Stimulated activated naive CD8-positive, alpha-beta T cell treated with anti-CD3 and anti-CD28 coated beads, Interleukin-15, Interleukin-2, amounts not matched to agents 100 U/mL and 50 U/mL, for 24 hours (primary cell): ENCODE results near the gene SLC26A1.
"Not testable (repeated sequence)": the region's sequence is repeated elsewhere in the genome, so short reads cannot be mapped to it uniquely, and the experiment has no call there.

ENCODE experiments used
- ATAC-seq: fragments of 150-1000 bp; cut with Tn5 transposase; one replicate; pipeline ENCODE4 v1.10.0; 2021
- DNase-seq: peaks from one replicate; pipeline ENCODE4 v3.0.0; 2021

The SLC26A1 gene

GRCh38 chr4:954211-955020, 38.8 kb downstream of the SLC26A1 start:
- ATAC-seq (no peak), DNase-seq (no peak)

GRCh38 chr4:953574-953915, 39.7 kb downstream of the SLC26A1 start:
- DNase-seq, result no peak
- ATAC-seq, result no peak

GRCh38 chr4:952881-953573, 40.2 kb downstream of the SLC26A1 start:
- no peak for ATAC-seq
- no peak for DNase-seq

- no peak for DNase-seq
- ATAC-seq, result no peak
These were observed 41.4 kb downstream of the SLC26A1 start for GRCh38 chr4:951594-952468.

GRCh38 chr4:951186-951585, 42.0 kb downstream of the SLC26A1 start:
- ATAC-seq (no peak), DNase-seq (no peak)

DNA sequence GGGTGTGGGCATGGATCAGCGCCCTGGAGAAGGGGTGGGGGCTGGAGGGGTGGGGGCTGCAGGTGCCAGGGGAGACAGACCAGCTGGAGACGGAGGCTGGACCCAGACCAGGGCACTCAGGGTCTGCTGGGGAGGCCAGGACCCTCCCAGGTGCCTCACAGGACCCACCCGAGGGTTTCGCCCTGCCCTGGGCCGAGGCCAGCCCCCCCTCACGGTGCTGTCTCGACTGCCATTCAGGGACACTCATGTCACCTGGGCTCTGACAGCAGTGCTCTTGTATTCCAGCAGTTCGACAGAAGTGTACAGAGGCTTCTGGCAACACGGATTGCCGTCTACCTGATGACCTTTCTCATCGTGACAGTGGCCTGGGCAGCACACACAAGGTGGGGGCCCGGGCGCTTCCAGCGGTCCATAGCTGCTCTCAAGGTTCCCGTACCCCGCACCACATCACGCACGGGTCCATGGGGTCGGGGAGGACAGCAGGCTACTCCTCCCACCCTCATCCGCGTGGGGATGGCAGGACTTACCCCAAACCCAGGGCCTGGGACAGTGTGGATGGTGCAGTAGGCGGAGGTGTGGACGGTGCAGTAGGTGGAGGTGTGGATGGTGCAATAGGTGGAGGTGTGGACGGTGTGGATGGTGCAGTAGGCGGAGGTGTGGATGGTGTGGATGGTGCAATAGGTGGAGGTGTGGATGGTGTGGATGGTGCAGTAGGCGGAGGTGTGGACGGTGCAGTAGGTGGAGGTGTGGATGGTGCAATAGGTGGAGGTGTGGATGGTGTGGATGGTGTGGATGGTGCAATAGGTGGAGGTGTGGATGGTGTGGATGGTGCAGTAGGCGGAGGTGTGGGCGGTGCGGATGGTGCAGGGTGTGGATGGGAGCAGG, 42.8 kb downstream of the SLC26A1 start:
- DNase-seq (no peak), ATAC-seq (no peak)

DNA sequence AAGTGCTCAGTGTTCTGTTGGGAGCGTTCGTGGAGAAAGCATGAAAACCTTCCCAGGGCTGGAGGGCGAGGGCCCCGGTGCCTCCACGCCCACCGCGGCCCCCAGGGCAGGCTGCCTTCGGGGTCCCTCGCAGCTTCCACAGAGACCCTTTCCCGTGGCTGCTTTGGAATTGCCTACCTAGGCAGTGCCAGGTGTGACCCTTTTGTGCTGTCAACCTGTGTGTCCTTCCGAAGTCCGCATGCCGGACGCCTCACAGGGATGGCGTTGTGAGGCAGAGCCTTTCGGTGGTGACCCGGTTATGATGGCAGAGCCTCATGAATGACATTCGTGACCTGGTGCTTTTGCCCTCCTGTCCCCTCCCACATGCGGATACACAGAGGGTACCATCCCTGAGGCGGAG, 43.5 kb downstream of the SLC26A1 start:
- DNase-seq, result no peak

DNA sequence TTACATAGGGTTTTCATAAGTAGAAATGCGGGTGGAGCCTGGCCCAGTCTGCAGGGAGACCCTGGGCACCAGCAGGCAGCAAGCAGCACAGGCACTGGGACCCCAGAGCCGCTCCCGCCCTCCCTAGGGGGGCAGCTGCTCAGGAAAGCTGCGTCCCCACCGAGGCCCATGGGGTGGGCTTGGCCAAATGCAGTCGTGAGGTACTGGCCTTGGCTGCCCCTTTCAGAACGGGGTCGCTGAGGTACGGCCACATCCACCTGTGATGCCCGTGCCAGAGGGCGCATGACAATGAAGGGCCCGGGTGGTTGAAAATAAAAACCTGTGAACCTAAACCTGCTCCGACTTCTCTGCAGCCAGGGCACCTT, 44.3 kb downstream of the SLC26A1 start:
- no peak for DNase-seq
- ATAC-seq, result no peak

More for the DNA sequence above, 43.5 kb downstream of the SLC26A1 start:
- ATAC-seq, result no peak

- ATAC-seq (no peak), DNase-seq (no peak)
These were observed 44.9 kb downstream of the SLC26A1 start for GRCh38 chr4:948101-948935.

- DNase-seq, result no peak
These were observed 45.7 kb downstream of the SLC26A1 start for GRCh38 chr4:947491-947971.

GRCh38 chr4:946517-947471, 46.4 kb downstream of the SLC26A1 start:
- no peak for ATAC-seq
- DNase-seq, result no peak

More at GRCh38 chr4:947491-947971, 45.7 kb downstream of the SLC26A1 start:
- ATAC-seq, result no peak

- DNase-seq (no peak), ATAC-seq (no peak)
These were observed 47.1 kb downstream of the SLC26A1 start for GRCh38 chr4:946103-946450.

GRCh38 chr4:945274-946102, 47.7 kb downstream of the SLC26A1 start:
- ATAC-seq (no peak), DNase-seq (no peak)

- not testable (repeated sequence) for ATAC-seq, DNase-seq
These were observed 53.7 kb downstream of the SLC26A1 start for GRCh38 chr4:939508-939907.
